Left ventricle myocardium inferior (tissue), 1 donor: ENCODE data around the gene TMEFF1. TPM values are rescaled to one million over a fixed set of nuclear protein-coding genes. Genes with fewer than 3 reads are reported as not detected.

Experiments
- DNase-seq: peaks from one replicate; pipeline ENCODE4 v3.0.0-alpha.2; 2020
- H3K27ac ChIP-seq: fragments of 200-600 bp; replicated peaks from 2 replicates; pipeline ENCODE4 v1.8.0; 2021
- H3K27me3 ChIP-seq: fragments of 200-600 bp; 2 replicates; pipeline ENCODE4 v1.8.0; 2021; ENCODE audit warnings: low read depth
- H3K36me3 ChIP-seq: fragments of 200-600 bp; 2 replicates; pipeline ENCODE4 v1.8.0; 2021
- H3K4me1 ChIP-seq: fragments of 200-600 bp; 2 replicates; pipeline ENCODE4 v1.8.0; 2021
- H3K4me3 ChIP-seq: fragments of 200-600 bp; 2 replicates; pipeline ENCODE4 v1.8.0; 2021; ENCODE audit warnings: mild to moderate bottlenecking, moderate library complexity
- H3K9me3 ChIP-seq: fragments of 200-600 bp; replicated peaks from 2 replicates; pipeline ENCODE4 v1.8.0; 2021
- intact Hi-C: fragments of 100-400 bp; cut with micrococcal nuclease; formaldehyde crosslinking; loops from one replicate; pipeline ENCODE4 v1.11.0; 2022
- total RNA-seq: library from RNA; stranded (reverse); fragmentation: NEBNext Ultra II Directional; extraction: Animal tissue kit (Norgen Biotek cat#: 25700); gene quantifications from one replicate; pipeline ENCODE4 v1.2.1, GENCODE V29; 2021
- TF ChIP-seq, protein P1 (sequence below): fragments of 200-600 bp; IDR thresholded peaks from 2 replicates; pipeline ENCODE4 v1.8.0; 2021; ENCODE audit warnings: antibody characterized with exemption, mild to moderate bottlenecking, borderline replicate concordance
- donor health status: DM: no; HTN: yes; CAD: no; lungs with severe emphysema.

The TMEFF1 gene
- total RNA-seq, 1 donor from 2014 or later, result not detected

DNA sequence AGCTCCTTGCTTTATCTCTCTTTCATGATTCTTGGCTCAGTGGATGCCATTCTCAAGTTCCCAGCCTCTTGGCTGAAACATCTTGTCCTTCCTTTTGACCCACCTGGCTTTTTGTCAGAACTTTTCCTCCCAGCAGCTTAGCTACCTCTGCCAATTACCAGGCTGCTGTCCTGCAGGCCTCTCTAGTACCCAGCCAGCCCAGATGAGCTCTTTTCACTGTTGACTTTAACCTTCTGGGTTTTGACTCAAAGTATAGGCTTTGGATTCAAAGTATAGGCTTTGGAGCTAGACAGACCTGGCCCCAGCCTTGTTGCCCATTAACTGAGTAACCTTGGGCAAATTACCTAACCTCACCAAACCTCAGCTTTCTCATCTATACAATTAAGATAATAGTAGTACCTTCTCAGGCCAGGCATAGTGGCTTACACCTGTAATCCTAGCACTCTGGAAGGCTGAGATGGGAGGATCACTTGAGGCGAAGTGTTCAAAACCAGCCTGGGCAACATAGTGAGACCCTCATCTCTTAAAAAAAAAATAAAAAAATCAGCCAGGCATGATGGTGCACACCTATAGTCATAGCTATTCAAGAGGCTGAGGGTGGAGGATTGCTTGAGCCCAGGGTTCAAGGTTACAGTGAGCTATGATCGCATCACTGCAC, 6.6 kb upstream of the TMEFF1 start:
- Histone ChIP-seq H3K36me3 (no peaks in the 10 kb centered on the region), H3K4me1 (peaks cover 12% of the 10 kb centered on the region), H3K9me3 (no peaks in the 10 kb centered on the region), H3K27me3 (no peaks in the 10 kb centered on the region), H3K4me3 (no peak overlapping the region), H3K27ac (peak overlapping the region; percentile 63)
- TF ChIP-seq, protein P1, sequence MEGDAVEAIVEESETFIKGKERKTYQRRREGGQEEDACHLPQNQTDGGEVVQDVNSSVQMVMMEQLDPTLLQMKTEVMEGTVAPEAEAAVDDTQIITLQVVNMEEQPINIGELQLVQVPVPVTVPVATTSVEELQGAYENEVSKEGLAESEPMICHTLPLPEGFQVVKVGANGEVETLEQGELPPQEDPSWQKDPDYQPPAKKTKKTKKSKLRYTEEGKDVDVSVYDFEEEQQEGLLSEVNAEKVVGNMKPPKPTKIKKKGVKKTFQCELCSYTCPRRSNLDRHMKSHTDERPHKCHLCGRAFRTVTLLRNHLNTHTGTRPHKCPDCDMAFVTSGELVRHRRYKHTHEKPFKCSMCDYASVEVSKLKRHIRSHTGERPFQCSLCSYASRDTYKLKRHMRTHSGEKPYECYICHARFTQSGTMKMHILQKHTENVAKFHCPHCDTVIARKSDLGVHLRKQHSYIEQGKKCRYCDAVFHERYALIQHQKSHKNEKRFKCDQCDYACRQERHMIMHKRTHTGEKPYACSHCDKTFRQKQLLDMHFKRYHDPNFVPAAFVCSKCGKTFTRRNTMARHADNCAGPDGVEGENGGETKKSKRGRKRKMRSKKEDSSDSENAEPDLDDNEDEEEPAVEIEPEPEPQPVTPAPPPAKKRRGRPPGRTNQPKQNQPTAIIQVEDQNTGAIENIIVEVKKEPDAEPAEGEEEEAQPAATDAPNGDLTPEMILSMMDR, result no peak
- intact Hi-C loops, result no loop called here
- DNase-seq, result no peak

DNA sequence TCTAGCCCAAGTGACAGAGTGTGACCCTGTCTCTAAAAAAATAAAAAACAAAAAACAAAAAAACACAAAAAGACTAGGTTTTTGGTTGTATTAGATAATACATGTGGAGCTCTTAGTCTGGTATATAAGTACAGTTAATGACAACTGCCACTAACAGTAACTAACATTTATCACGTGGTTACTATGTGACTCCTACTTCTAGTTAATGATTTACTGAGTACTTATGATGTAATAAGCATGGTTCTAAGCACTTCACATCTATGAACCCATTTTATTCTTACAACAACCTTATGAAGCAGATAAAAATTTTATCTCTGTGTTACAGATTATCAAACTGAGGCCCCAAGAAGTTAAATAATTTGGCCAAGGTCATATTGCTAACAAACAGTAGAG, 6.1 kb upstream of the TMEFF1 start:
- no peak for DNase-seq
- intact Hi-C loops, result no loop called here
- Histone ChIP-seq H3K27me3 (no peaks in the 10 kb centered on the region), H3K9me3 (no peaks in the 10 kb centered on the region), H3K27ac (peak overlapping the region; percentile 63), H3K4me3 (no peak overlapping the region), H3K36me3 (no peaks in the 10 kb centered on the region), H3K4me1 (peaks cover 12% of the 10 kb centered on the region)
- TF ChIP-seq, protein P1, result no peak

DNA sequence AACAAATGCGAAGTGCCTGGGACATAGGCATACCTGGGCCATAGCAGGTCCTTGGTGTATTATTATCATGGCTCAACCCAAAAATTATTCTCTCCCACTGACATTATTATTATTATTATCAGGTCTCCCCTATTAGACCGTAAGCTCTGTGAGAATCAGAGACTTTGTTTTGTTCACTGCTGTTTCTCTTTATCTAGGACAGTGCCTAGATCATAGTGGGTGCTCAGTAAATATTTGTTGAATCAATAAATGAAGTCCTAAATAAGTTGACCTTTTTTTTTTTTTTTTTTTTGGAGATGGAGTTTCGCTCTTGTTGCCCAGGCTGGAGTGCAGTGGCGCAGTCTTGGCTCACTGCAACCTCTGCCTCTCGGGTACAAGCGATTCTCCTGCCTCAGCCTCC, 4.9 kb upstream of the TMEFF1 start:
- no peaks in the 10 kb centered on the region for H3K27me3 ChIP-seq
- TF ChIP-seq, protein P1, result no peak
- no peaks in the 10 kb centered on the region for H3K36me3 ChIP-seq
- intact Hi-C loops, result no loop called here
- H3K4me3 ChIP-seq, result no peak overlapping the region
- H3K27ac ChIP-seq, result no peak overlapping the region
- no peaks in the 10 kb centered on the region for H3K9me3 ChIP-seq
- no peak for DNase-seq
- peaks cover 16% of the 10 kb centered on the region for H3K4me1 ChIP-seq

DNA sequence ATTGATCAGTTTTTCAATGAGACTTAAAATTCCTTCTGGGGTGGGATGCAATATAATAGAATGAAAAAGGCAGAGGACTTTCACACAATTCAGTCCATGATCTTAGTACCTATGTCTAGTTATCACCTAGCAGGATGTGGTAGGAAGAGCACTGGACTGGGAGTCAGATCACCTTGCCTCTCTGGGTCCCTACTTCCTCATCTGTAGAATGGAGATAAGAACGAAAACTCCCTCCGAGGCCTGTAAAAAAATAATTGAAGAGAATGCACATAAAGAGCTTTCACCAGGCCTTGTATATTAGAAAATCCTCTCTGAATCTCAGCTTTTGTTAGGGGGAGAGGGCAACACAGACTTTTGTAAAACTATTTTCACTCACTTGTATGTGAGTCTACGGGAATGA, 681 bp upstream of the TMEFF1 start:
- Histone ChIP-seq H3K4me3 (peak overlapping the region; percentile 75), H3K9me3 (no peaks in the 10 kb centered on the region), H3K27me3 (peaks cover 11% of the 10 kb centered on the region), H3K4me1 (peaks cover 15% of the 10 kb centered on the region), H3K27ac (no peak overlapping the region), H3K36me3 (no peaks in the 10 kb centered on the region)
- intact Hi-C loops, result no loop called here
- no peak for DNase-seq
- TF ChIP-seq, protein P1, result no peak

DNA sequence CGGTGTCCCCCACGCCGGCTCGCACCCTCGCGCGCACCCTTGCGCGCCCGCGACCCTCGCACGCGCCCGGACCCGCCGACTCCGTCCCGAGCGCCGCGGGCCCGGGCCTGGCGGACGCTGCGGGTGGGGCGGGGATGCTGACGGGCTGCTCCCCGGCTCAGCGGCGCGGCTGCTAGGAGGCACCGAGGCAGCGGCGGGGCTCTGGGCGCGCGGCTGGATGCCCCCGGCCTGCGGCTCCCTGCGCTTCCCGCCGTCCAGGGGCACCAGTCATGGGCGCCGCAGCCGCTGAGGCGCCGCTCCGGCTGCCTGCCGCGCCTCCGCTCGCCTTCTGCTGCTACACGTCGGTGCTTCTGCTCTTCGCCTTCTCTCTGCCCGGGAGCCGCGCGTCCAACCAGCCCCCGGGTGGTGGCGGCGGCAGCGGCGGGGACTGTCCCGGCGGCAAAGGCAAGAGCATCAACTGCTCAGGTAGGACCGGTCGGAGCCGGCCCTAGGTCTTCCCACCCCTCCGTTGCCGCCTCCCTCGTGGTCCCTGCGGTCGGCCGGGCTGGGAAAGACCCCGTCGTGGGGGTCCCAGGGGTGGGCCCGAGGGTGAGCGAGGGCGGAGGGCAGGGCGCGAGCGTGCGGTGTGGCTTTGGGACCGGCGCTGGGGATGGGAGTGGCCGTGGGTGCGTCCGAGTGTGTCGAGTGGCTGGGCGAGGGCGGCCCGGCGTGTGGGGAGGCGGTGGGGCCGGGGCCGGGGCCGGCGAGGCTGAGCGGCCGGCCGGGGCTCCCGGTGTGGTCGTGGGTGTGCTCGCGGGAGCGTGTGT, 530 bp downstream of the TMEFF1 start:
- peak overlapping the region; percentile 75 for H3K4me3 ChIP-seq
- no peak overlapping the region for H3K27ac ChIP-seq
- no peaks in the 10 kb centered on the region for H3K9me3 ChIP-seq
- DNase-seq, result no peak
- no peaks in the 10 kb centered on the region for H3K36me3 ChIP-seq
- peaks cover 11% of the 10 kb centered on the region for H3K27me3 ChIP-seq
- intact Hi-C loops, result no loop called here
- H3K4me1 ChIP-seq, result peaks cover 15% of the 10 kb centered on the region
- TF ChIP-seq, protein P1, result no peak
